ENCODE data around the gene PRAMEF13.
"Not testable (repeated sequence)": the region's sequence is repeated elsewhere in the genome, so short reads cannot be mapped to it uniquely, and the experiment has no call there.

Gene PRAMEF13, protein sequence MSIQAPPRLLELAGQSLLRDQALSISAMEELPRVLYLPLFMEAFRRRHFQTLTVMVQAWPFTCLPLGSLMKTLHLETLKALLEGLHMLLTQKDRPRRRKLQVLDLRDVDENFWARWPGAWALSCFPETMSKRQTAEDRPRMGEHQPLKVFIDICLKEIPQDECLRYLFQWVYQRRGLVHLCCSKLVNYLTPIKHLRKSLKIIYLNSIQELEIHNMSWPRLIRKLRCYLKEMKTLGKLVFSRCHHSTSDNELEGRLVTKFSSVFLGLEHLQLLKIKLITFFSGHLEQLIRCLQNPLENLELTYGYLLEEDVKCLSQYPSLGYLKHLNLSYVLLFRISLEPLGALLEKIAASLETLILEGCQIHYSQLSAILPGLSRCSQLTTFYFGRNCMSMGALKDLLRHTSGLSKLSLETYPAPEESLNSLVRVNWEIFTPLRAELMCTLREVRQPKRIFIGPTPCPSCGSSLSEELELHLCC

DNA sequence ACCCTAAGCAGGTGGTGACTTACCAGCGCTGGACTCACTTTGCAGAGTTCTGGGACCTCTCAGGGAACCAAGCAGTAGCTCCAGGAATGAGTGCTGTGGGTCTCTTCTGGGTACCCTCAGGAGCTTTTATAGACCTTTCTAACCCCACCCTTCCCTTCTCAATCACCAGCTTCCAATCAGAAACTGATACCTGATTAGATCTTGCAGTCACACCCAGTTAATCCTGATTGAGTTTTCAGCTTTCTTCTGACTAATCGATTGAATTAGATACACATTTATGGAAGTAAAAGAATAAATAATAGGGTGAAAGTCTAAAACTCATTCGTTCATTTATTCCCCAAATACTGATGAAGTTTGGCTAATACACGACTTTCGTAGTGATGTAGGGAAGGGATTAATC lies at the start of gene PRAMEF13:
PRAMEF13 (minus strand) TSS at position 101 of the 400 bp plus-strand sequence. CDS start 1,820 bp downstream, outside the sequence.
- not testable (repeated sequence) for DNase-seq

DNA sequence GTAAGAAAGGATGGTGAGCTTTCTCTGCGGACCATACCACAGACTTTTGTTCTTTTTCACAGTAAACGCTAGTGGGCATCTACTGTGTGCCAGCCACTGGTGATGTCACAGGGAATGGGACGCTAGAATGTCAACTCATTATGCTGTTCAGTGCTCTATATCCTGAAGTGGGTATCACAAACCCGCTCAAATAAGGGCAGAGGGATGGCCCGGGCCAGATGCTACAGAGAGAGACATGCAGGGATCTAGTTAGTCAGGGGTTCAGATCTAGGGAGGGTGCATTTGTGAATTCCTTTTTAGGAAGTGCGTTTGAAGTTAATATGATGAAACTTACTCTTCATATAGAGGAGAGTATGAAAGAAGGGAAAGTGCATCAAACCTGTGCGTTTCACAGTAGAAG lies 45.9 kb upstream of the PRAMEF13 start:
- DNase-seq, result not testable (repeated sequence)

DNA sequence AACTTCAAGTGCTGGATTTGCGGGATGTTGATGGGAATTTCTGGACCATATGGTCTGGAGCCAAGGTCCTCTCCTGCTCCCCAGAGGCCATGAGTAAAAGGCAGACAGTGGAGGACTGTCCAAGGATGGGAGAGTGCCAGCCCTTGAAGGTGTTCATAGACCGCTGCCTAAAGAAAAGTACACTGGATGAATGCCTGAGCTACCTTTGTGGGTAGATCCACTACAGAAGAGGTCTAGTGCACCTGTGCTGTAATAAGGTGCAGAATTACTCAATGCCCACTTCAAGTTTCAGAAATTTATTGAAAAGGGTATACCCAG lies 45.3 kb upstream of the PRAMEF13 start:
- DNase-seq, result not testable (repeated sequence)

DNA sequence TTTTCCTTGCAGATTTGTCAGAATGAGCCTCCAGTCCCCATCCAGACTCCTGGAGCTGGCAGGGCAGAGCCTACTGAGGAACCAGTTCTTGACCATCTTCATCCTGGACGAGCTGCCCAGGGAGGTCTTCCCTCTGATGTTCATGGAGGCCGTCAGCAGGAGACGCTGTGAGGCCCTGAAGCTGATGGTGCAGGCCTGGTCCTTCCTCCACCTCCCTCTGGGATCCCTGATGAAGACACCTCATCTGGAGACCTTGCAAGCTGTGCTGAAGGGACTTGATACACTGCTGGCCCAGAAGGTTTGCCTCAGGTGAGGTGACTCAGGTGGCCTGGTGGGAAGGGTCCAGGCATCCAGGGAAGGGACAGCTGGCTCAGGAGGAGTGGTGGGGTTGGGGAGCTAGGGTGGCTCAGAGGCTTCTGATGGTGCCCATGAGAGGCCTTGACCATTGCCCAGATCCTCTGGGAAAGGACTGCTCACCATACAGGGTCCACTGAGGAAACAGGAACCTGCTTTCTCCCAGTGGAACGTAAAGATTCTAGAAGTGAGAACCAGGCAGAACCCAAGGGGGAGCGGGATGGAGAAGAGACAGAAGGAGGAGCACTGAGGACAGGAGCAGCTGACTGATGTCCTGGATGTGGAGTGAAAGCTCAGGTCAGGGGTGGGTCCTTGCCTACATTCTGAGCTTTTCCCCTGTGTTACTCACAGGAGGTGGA lies 44.8 kb upstream of the PRAMEF13 start:
- not testable (repeated sequence) for DNase-seq

DNA sequence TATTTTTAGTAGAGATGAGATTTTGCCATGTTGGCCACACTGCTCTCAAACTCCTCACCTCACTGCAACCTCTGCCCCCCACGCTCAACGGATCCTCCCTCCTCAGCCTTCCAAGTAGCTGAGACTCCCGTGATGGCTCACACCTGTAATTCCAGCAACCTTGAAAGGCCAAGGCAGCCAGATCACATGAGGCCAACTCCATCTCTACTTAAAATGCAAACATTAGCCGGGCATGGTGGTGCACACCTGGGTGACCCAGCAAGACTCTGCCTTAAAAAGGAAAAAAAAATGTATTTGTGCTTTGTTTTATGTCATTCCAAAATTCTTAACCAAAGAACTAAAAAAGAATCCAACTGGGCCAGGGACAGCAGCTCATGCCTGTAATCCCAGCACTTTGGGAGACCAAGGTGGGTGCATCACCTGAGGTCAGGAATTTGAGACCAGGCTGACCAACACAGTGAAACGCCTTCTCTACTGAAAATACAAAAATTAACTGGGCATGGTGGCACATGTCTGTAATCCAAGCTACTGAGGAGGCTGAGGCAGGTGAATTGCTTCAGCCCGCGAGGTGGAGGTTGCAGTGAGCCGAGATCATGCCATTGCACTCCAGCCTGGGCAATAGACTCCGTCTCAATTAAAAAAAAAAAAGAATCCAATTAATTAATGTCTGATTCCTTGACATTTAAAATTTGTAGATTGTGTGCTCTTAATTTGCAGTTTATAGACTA lies 42.5 kb upstream of the PRAMEF13 start:
- DNase-seq, result not testable (repeated sequence)

DNA sequence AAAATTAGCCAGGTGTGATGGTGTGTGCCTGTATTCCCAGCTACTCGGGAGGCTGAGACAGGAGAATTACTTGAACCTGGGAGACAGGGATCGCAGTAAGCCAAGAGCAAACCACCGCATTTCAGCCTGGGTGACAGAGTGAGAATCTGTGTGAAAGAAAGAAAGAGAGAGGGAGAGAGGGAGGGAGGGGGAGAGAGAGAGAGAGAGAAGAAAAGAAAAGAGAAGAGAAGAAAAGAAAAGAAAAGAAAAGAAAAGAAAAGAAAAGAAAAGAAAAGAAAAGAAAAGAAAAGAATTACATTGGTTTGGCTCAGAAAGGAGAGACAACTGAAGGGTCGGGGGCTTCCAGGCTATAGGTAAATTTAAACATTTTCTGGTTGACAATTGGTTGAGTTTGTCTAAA lies 38.4 kb upstream of the PRAMEF13 start:
- not testable (repeated sequence) for DNase-seq

DNA sequence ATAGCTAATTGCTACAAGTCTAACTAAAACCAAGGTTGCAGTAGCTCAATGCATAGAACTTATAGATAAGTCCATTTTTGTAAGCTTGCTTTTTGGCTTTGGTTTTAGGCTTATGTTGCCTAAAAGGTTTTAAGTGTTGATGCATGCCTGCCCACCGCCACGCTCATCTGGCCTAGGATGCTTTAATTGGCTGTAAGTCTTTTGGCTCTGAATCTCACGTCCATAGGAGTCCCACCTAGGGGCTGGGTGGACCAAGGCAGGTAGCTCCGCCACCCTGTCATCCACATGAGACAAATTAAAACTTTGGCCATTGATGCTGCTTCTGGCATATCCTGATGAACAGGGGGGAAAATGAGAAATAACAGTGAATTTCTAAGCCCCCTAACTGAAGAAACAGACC lies 36.4 kb upstream of the PRAMEF13 start:
- not testable (repeated sequence) for DNase-seq

DNA sequence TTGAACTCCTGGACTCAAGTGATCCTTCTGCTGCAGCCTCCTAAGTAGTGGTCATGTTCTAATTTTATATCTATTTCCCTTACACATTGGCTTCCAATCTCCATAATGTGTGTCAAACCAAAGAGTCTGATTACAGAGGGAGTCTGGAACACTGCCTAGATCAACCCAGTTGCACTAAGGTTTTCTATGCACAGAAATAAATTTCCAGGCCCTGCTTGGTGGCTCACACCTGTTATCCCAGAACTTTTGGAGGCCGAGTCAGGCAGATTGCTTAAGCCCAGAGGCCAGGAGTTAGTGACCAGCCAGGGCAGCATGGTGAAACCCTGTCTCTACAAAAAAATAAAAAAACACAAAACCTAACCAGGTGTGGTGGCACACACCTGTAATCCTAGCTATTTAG lies 32.8 kb upstream of the PRAMEF13 start:
- DNase-seq, result not testable (repeated sequence)

DNA sequence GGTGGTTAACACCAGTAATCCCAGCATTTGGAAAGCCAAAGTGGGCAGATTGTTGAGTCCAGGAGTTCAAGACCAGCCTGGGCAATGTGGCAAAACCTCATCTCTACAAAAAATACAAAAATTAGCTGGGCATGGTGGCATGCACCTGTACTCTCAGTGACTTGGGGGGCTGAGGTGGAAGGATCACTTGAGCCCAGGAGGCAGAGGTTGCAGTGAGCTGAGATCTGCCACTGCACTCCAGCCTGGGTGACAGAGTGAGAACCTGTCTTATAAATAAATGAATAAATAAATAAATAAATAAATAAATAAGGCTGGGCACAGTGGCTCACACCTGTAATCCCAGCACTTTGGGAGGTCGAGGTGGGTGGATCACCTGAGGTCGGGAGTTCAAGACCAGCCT lies 30.8 kb upstream of the PRAMEF13 start:
- not testable (repeated sequence) for DNase-seq

DNA sequence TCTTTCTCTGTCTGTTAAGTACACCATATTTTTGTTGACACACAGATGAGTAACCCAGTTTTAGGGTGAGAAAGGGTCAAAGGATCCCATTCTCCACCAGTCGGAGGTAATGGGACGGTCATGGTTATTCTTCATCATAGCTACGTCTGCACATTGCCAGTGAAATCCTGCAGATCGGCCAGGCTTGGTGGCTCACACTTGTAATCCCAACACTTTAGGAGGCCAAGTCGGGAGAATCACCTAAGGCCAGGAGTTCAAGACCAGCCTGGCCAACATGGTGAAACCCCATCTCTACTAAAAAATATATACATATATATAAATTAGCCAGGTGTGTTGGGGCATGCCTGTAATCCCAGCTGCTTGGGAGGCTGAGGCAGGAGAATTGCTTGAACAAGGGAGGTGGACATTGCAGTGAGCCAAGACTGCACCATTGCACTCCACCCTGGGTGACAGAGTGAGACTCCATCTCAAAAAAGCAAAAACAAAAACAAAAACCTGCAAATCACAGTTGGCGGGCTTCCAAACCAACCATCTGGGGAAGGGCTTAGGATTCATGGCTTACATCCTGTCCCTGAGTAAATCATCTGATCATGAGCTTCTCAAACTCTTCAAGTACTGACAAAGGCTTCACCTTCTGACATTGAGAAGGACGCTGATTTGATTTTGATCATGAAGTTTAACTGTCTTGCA lies 30.0 kb upstream of the PRAMEF13 start:
- not testable (repeated sequence) for DNase-seq

DNA sequence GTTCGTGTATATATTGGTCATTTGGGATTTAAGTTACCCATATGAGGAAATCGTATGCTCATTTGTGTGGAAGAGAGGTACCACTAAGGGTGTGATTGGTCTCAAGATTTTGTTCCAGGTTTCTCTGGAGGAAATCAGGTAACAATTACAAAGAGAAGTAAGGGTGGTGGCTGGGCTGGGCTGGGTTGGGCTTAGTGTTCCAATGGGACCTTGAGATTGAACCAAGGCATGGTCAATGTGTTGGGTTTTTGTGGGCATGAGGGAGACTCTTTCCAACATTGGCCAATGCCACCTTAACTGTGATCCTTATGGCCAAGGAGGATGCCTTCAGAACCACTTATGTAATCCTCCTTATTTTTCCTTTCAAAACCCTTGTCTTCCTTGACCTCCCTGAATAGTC lies 29.4 kb upstream of the PRAMEF13 start:
- DNase-seq, result not testable (repeated sequence)

DNA sequence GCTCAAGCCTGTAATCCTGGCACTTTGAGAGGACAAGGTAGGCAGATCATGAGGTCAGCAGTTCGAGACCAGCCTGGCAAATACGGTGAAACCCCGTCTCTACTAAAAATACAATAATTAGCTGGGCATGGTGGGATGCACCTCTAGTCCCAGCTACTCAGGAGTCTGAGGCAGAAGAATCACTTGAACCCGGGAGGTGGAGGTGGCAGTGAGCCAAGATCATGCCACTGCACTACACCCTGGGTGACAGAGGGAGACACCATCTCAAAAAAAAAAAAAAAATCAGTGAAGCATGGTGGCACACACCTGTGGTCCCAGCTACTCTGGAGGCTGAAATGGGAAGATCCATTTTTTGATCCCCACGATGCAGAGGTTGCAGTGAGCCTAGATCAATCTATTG lies 28.9 kb upstream of the PRAMEF13 start:
- DNase-seq, result not testable (repeated sequence)

DNA sequence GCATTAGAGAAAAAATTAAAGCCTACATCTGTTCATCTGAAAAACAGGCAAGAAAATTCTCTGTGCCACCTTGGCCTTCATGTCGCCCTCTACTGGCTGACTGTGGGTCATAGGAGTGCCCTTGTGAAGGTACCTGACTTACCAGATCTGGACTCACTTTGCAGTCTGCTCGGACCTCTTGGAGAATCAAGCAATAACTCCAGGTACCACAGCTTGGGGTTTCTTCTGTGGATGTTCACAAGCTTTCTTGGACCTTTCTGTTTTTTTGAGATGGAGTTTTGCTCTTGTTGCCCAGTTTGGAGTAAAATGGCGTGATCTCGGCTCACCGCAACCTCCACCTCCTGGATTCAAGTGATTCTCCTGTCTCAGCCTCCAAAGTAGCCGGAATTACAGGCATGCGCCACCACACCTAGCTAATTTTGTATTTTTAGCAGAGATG lies 27.2 kb upstream of the PRAMEF13 start:
- peak; percentile 25 for DNase-seq

DNA sequence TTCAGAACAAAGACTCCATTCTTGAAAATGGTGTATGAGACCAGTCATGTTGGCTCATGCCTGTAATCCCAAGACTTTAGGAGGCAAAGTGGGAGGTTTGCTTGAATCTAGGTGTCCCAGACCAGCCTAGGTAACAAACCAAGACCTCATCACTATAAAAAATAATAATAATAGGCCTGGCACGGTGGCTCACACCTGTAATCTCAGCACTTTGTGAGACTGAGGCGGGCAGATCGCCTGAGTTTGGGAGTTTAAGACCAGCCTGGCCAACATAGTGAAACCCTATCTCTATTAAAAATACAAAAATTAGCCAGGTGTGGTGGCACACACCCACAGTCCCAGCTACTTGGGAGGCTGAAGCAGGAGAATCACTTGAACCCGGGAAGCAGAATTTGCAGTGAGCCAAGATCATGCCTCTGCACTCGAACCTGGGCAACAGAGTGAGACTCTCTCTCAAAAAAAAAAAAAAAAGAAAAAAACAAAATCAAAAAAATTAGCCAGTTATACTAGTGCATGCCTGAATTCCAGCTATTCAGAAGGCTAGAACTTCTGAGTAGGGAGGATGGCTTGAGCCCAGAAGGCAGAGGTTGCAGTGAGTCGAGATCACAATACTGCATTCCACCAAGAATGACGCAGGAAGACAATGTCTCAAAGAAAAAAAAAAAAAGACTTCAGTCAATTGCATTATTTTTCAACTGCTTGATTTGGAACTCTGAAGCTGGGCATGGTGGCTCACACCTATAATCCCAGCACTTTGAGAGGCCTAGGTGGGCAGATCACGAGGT lies 26.3 kb upstream of the PRAMEF13 start:
- not testable (repeated sequence) for DNase-seq

DNA sequence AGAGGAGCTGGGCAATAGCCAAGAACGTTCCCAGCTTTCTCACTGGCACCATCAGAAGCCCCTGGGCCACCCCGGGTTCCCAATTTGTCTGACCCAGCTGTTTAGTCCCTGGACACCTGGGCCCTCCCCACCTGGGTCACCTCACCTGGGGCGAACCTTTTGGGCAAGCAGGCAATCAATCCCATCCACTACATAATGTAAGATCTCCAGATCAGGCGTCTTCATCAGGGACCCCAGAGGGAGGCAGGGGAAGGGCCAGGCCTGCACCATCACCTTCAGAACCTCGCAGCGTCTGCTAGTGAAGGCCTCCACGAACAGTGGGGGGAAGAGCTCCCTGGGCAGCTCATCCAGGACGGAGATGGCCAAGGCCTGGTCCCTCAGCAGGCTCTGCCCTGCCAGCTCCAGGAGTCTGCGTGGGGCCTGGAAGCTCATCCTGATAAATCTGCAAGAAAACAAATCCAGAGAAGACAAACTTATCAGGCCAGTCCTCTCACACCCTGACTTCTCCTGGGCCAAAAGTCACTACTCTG lies 24.5 kb upstream of the PRAMEF13 start, which contains the start of gene PRAMEF18:
PRAMEF18 (minus strand) TSS at position 480 of the 530 bp plus-strand sequence; CDS start at position 432, 48 bp downstream.
- DNase-seq, result not testable (repeated sequence)

DNA sequence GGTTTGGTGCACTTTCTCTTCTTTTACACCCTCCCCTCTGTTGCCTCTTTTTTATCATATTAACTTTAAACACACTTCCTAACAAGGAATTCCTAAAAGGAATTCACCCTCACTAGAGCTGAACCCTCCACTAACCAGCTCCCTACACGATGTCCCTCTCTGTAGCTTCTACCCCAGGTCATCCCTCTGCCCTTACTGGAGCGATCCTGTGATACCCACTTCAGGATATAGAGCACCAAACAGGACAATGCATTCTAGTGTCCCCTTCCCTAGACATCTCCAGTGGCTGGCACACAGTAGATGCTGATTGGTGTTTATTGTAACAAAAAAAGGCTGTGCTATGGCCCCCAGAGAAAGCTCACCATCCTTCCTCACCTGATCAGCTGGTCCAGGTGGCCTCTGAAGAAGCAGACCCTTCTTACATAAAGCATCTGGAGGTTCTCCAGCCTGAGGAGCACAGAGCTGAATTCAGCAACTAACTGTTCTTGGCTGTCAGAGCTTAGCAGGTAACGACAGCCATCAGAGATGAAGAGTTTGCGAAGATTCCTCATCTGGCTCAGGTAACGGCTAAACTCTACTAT lies 23.4 kb upstream of the PRAMEF13 start:
- DNase-seq, result no peak

DNA sequence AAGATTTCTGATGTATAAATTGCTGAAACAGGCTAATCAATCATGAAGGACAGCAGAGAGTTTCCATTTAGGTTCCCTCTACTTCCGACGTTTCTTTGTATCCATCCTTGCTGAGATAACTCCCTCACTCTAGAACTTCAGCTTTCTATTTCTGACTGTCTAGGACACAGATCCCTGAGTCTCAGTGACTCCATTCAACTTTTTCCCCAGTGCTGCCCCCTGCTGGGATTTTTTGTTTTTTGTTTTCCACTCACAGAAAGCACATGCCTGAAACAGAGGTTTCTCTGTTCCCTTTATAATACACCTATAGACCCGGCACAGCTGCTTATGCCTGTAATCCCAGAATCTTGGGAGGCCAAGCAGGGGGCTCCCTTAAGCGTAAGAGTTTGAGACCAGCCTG lies 21.6 kb upstream of the PRAMEF13 start:
- DNase-seq, result not testable (repeated sequence)

DNA sequence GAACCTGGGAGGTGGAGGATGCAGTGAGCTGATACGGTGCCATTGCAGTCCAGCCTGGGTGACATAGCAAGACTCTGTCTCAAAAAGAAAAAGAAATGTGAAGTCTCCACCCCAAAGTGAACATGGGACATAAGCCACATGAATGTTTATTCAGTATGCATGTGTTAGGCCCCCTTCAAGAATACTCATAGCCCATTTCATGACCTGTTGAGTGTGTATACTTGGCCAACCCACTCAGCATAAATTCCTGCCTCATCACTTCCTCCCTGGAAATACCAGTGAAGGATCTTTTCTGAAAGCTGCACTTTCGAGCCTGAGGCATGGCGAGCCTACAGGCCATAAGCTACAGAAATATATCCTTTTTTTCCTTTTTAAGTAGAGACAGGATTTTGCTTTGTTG lies 18.0 kb upstream of the PRAMEF13 start:
- DNase-seq, result not testable (repeated sequence)

DNA sequence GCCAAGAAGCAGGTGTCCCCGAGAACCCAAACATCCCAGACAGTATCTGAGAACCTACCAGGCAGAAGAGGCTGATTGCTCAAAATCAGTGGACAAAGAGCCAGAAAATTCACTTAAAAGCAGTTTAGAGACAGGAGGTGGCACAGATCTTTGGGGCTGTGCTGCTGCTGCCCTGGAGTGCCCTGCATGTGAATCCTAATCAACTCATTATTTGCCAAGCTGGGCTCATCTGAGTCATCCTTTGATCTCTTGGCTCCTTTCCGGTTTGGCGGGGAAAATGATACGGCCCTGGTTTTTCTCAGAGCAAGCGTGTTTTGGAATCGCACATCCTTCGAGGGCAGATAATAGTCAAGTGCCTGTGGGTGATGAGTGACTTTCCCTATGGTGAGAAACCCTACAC lies 15.4 kb upstream of the PRAMEF13 start:
- not testable (repeated sequence) for DNase-seq

DNA sequence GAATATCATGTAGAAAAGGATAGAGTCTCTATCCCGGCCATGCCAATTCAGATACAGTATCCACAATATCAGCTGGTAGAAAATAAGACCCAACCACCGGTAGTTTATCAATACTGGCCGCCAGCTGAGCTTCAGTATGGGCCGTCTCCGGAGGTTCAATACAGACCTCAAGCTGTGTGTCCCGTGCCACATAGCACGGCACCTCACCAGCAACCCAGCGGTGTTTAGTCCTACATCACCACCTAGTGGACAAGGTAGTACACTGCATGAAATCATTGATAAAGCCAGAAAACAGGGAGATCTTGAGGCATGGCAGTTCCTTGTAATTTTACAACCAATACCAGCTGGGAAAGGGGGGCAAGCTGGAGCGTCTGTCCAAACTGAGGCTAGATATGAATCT lies 7.5 kb upstream of the PRAMEF13 start:
- DNase-seq, result not testable (repeated sequence)

DNA sequence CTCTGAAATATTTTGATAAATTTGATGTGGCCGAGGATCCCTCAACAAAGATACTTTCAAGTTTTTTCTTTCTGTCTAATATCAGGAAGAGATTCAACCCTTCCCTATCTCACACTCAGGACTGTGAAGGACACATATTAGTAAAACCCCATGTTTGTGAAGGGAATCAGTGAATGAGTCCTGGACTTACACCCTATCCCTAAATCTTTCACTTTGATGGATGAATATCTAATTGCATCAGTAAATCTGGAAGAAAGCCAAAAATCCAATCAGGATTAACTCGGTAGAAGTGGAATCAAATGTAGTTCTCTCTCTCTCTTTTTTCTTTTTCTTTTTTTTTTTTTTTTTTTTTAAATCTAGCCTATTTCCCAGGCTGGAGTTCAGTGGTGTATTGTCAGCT lies 29.7 kb downstream of the PRAMEF13 start, which contains the start of gene PRAMEF9:
PRAMEF9 (plus strand) TSS at position 301 of the 400 bp plus-strand sequence. CDS start 3,433 bp downstream, outside the sequence.
- DNase-seq, result not testable (repeated sequence)

All from activated CD4-positive, alpha-beta T cell treated with anti-CD3 and anti-CD28 coated beads, Interleukin-2, amount 50 U/mL, for 1 hour (primary cell).